Ammon's horn (tissue), 1 donor: ENCODE results near the gene F10.
"Not testable (repeated sequence)": the region's sequence is repeated elsewhere in the genome, so short reads cannot be mapped to it uniquely, and the experiment has no call there.

ENCODE experiments used
- DNase-seq: peaks from one replicate; pipeline ENCODE4 v3.0.0-alpha.2; 2016; ENCODE audit warnings: low spot score

Gene F10

GRCh38 chr13:113102727-113103126 lies 19.9 kb upstream of the F10 start:
- DNase-seq: no peak

- no peak for DNase-seq
Observed at GRCh38 chr13:113103646-113104045, 19.0 kb upstream of the F10 start.

- DNase-seq: no peak
Observed at GRCh38 chr13:113105032-113105920, 17.3 kb upstream of the F10 start, which contains the start of gene F7. Gene F7 (plus strand): TSS chr13:113105791. CDS start chr13:113105842, 51 bp downstream.

GRCh38 chr13:113105921-113106452 lies 16.6 kb upstream of the F10 start:
- DNase-seq: no peak

GRCh38 chr13:113106711-113107351 lies 15.8 kb upstream of the F10 start:
- DNase-seq: no peak

GRCh38 chr13:113108521-113108920 lies 14.1 kb upstream of the F10 start:
- not testable (repeated sequence) for DNase-seq

GRCh38 chr13:113109151-113110047 lies 13.2 kb upstream of the F10 start:
- no peak for DNase-seq

GRCh38 chr13:113110048-113110851 lies 12.3 kb upstream of the F10 start:
- DNase-seq: no peak

GRCh38 chr13:113110852-113111315 lies 11.7 kb upstream of the F10 start:
- no peak for DNase-seq

- not testable (repeated sequence) for DNase-seq
Observed at GRCh38 chr13:113111821-113112220, 10.8 kb upstream of the F10 start.

- DNase-seq: not testable (repeated sequence)
Observed at GRCh38 chr13:113112475-113112874, 10.1 kb upstream of the F10 start.

GRCh38 chr13:113112893-113113845 lies 9.4 kb upstream of the F10 start:
- no peak for DNase-seq

- no peak for DNase-seq
Observed at GRCh38 chr13:113113846-113114271, 8.7 kb upstream of the F10 start.

- no peak for DNase-seq
Observed at GRCh38 chr13:113114511-113115362, 7.9 kb upstream of the F10 start.

GRCh38 chr13:113115363-113116205 lies 7.0 kb upstream of the F10 start:
- no peak for DNase-seq

GRCh38 chr13:113116206-113116800 lies 6.3 kb upstream of the F10 start:
- DNase-seq: no peak

- DNase-seq: no peak
Observed at GRCh38 chr13:113116871-113117271, 5.7 kb upstream of the F10 start.
